Glomerular endothelial cell (primary cell): ENCODE results near the gene CCL22. TPM values are rescaled to one million over a fixed set of nuclear protein-coding genes. Genes with fewer than 3 reads are reported as not detected.
"Not testable (repeated sequence)": the region's sequence is repeated elsewhere in the genome, so short reads cannot be mapped to it uniquely, and the experiment has no call there.

Experiments
- DNase-seq: peaks from one replicate; pipeline ENCODE4 v3.0.0-alpha.2; 2011; ENCODE audit warnings: low read depth, low spot score; ENCODE audit errors: extremely low read depth
- total RNA-seq: library from RNA; depleted of rRNA; stranded (reverse); fragments of >200 nt; gene quantifications from 2 replicates; pipeline ENCODE4 v1.2.3, GENCODE V29; 2015

Gene CCL22
- total RNA-seq, 1 donor from 2014 or later, result not detected

GRCh38 chr16:57374067-57374534 lies 15.5 kb downstream of the CCL22 start:
- DNase-seq, result no peak

DNA sequence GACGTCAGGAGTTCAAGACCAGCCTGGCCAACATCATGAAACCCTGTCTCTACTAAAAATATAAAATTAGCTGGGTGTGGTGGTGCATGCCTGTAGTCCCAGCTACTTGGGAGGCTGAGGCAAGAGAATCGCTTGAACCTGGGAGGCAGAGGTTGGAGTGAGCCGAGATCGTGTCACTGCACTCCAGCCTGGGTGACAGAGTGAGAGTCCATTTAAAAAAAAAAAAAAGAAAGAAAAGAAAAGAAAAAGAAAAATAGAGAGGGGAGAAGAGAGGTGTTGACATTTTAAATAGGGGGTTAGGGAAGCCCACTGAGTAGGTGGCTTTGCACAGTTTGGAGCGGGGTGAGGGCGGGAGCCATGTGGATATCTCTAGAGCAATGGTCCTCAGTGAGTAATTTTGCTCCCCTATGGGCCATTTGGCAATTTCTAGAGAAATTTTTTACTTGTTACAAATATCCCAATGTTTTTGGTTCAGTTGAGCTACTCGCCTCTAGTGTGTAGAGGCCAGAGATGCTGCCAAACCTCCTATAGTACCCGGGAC lies 16.4 kb downstream of the CCL22 start:
- not testable (repeated sequence) for DNase-seq

GRCh38 chr16:57376313-57376818 lies 17.8 kb downstream of the CCL22 start:
- DNase-seq, result no peak

DNA sequence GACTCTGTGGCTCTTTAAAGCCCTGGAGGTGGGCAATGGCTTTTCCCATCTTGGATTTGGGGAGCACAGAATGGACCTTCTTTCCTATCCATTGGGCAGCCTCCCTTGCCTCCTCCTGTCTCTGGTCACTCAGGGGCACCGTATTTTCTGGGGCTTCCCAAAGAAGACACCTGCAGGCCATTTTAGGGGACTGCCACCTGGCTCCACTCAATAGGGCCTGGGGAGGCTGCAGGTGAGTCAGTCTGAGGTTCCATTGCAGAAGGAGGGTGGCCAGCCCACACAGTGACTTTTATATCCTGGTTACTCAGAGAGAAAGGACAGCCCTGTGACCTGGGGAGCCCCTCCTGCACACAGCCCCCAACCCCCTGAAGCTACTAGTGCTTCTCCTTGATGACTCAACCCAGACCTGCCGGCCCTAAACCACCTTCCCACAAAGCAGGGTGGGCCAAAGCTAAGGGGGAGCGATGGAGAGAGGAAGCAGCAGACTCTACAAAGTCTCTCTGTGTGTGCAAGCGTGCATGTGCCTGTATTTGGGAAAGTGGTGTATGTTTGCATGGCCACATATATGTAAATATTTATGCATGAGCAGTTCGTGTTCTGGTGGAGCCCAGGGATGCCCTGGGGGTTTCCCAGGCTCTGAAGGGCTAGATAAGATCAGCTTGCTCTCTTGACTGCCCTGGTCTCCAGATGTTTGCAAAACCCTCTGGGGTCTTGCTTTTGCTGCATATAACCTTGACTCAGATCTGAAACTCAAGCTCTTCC lies 18.7 kb downstream of the CCL22 start:
- DNase-seq, result no peak

DNA sequence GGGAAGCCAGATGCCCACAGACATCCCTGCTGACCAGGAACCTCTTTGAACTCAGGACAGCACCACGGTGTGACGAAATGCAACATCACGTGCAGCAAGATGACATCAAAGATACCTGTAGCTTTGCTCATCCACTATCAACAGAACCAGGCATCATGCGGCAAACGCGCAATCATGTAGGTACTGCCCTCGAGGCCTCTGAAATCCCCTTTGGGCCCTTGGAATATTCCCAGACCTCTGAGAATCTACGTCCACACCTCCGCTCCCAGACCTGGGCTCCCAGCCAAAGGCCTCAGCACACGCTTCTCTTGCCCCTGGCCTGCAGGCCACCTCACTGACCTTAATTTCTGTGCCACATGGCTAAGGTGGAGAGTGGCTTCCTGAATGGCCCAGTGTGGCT lies 21.0 kb downstream of the CCL22 start:
- DNase-seq, result no peak

DNA sequence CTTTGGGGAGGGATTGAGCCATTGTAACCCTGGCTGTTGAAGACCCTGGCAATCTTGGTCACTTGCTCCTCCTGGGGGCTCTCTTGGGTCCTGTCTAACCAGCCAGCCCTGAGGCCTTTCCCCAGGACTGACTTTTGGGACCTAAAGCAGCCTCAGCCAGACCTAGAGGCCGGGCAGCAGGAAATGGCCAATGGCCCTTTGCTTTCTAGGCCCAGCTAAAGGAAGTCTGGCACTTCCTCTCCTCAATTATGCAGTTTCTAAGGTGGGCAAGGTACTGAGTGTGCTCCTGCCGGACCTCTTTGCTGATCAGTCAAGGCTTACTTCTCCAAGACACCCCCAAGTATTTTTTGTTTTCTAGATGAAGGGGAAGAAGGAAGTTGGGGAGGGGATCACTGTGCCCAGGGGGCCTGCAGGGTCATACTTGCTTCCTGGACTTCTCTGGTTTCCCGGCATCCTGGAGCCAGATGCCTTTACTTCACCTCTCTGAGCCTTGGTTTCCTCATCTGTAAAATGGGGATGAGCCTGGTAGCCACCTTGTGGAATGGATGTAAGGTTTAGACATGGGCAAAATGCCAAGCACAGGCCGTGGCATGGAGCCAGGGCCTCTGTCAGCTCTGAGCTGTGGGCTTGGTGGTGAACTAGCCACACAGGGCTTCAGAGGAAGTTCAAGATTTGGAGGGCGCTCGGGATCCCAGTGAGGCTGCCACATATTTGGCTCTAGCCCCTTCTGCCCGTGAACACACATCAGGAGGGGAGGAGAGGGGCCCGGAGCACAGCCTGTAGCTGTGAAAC lies 22.3 kb downstream of the CCL22 start:
- no peak for DNase-seq

DNA sequence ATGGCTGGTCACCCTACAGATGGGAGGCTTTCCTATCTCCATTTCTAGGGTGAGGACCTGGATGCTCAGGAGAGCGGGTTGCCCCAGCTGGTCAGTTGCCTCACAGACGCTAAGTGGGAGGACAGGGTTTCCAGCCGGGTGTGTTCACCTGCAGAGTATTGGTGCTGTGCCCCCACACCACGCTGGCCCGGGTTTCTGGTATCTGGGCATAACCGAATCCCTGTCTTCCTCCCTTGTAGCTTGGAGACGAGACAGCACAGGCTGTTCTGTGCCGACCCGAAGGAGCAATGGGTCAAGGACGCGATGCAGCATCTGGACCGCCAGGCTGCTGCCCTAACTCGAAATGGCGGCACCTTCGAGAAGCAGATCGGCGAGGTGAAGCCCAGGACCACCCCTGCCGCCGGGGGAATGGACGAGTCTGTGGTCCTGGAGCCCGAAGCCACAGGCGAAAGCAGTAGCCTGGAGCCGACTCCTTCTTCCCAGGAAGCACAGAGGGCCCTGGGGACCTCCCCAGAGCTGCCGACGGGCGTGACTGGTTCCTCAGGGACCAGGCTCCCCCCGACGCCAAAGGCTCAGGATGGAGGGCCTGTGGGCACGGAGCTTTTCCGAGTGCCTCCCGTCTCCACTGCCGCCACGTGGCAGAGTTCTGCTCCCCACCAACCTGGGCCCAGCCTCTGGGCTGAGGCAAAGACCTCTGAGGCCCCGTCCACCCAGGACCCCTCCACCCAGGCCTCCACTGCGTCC lies 23.4 kb downstream of the CCL22 start:
- DNase-seq, result no peak

DNA sequence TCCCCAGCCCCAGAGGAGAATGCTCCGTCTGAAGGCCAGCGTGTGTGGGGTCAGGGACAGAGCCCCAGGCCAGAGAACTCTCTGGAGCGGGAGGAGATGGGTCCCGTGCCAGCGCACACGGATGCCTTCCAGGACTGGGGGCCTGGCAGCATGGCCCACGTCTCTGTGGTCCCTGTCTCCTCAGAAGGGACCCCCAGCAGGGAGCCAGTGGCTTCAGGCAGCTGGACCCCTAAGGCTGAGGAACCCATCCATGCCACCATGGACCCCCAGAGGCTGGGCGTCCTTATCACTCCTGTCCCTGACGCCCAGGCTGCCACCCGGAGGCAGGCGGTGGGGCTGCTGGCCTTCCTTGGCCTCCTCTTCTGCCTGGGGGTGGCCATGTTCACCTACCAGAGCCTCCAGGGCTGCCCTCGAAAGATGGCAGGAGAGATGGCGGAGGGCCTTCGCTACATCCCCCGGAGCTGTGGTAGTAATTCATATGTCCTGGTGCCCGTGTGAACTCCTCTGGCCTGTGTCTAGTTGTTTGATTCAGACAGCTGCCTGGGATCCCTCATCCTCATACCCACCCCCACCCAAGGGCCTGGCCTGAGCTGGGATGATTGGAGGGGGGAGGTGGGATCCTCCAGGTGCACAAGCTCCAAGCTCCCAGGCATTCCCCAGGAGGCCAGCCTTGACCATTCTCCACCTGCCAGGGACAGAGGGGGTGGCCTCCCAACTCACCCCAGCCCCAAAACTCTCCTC lies 24.1 kb downstream of the CCL22 start:
- no peak for DNase-seq

DNA sequence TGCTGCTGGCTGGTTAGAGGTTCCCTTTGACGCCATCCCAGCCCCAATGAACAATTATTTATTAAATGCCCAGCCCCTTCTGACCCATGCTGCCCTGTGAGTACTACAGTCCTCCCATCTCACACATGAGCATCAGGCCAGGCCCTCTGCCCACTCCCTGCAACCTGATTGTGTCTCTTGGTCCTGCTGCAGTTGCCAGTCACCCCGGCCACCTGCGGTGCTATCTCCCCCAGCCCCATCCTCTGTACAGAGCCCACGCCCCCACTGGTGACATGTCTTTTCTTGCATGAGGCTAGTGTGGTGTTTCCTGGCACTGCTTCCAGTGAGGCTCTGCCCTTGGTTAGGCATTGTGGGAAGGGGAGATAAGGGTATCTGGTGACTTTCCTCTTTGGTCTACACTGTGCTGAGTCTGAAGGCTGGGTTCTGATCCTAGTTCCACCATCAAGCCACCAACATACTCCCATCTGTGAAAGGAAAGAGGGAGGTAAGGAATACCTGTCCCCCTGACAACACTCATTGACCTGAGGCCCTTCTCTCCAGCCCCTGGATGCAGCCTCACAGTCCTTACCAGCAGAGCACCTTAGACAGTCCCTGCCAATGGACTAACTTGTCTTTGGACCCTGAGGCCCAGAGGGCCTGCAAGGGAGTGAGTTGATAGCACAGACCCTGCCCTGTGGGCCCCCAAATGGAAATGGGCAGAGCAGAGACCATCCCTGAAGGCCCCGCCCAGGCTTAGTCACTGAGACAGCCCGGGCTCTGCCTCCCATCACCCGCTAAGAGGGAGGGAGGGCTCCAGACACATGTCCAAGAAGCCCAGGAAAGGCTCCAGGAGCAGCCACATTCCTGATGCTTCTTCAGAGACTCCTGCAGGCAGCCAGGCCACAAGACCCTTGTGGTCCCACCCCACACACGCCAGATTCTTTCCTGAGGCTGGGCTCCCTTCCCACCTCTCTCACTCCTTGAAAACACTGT lies 25.0 kb downstream of the CCL22 start:
- DNase-seq, result no peak

GRCh38 chr16:57384248-57385070 lies 25.9 kb downstream of the CCL22 start:
- no peak for DNase-seq

- no peak for DNase-seq
Measured at GRCh38 chr16:57385083-57385482, 26.5 kb downstream of the CCL22 start.

- DNase-seq, result no peak
Measured at GRCh38 chr16:57386381-57386951, 27.9 kb downstream of the CCL22 start.

- no peak for DNase-seq
Measured at GRCh38 chr16:57387598-57388354, 29.2 kb downstream of the CCL22 start.

DNA sequence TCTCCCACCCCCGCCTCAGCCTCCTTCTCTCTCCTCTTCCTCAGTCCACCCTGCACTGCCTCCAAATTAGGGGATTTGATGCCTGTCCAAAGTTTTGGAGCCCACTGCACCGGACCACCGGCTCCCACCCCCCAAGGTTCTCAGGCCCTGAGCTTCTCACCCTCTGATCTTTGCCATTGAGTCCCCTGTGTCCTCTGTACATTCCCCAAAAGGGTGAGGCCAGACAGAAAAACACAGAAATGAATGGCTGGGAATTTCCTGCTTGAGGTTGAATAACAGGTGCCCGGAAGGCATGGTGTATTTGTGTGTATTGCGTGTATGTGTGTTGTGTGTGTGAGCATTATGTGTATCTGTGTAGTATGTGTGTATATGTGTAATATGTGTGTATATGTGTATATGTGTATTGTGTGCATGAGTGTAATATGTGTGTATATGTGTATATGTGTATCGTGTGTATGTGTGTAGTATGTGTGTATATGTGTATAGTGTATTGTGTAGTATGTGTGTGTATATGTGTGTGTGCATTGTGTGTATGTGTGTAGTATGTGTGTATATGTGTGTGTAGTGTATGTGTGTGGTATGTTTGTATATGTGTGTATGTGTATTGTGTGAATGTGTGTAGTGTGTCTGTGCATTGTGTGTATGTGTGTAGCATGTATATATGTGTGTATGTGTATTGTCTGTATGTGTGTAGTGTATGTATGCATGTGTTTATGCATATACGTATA lies 29.9 kb downstream of the CCL22 start:
- DNase-seq, result no peak

DNA sequence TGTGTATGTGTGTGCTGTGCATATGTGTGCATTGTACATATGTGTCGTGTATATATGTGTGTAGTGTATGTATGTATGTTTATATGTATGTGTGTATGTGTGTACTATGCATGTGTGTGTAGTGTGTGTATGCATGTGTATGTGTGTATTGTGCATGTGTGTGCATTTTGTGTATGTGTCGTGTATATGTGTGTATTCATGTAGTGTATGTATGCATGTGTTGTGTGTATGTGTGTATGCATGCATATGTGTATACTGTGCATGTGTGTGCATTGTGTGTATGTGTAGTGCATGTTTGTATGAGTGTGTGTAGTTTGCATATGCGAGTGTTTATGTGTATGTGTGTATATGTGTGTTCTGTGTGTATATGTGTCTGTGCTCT lies 30.5 kb downstream of the CCL22 start:
- no peak for DNase-seq

- no peak for DNase-seq
Measured at GRCh38 chr16:57390636-57391295, 32.2 kb downstream of the CCL22 start.
